ENCODE results near the gene MAB21L2. TPM values are rescaled to one million over a fixed set of nuclear protein-coding genes. Genes with fewer than 3 reads are reported as not detected.

MAB21L2 gene
- total RNA-seq, 1 donor from 2014 or later = 38.3 TPM

- no peak overlapping the region for H3K4me2 ChIP-seq
- H3K27me3 ChIP-seq = no peaks in the 10 kb centered on the region
- H3K36me3 ChIP-seq = no peaks in the 10 kb centered on the region
- no peaks in the 10 kb centered on the region for H3K79me2 ChIP-seq (ENCODE audit: low read depth)
- H3K4me3 Mint-ChIP-seq = no peak overlapping the region
- H3K4me3 ChIP-seq = no peak overlapping the region
- H3F3A ChIP-seq (ENCODE audit: low read depth) = no peaks in the 10 kb centered on the region
- no peaks in the 10 kb centered on the region for H3K27me3 Mint-ChIP-seq (ENCODE audit: insufficient read depth, low read depth)
- H3K9me3 Mint-ChIP-seq = peaks cover 5% of the 10 kb centered on the region
- H3K9ac ChIP-seq = no peak overlapping the region
- H2AFZ ChIP-seq (replicated peaks) = no peak overlapping the region
- no peaks in the 10 kb centered on the region for H4K20me1 ChIP-seq (ENCODE audit: low read depth)
- H3K36me3 Mint-ChIP-seq = peaks cover 2% of the 10 kb centered on the region
- H3K9me3 ChIP-seq (ENCODE audit: low read depth) = no peaks in the 10 kb centered on the region
- no peaks in the 10 kb centered on the region for H3K4me1 ChIP-seq
- no peak for DNase-seq (ENCODE audit: low spot score)
- H3K27ac Mint-ChIP-seq = no peak overlapping the region
- no peak for TF ChIP-seq CTCF (IDR thresholded peaks at IDR 0.05)
- no peak for TF ChIP-seq EZH2 (IDR thresholded peaks at IDR 0.05)
- no peak for TF ChIP-seq EZH2phosphoT487 (IDR thresholded peaks at IDR 0.05)
- no peak overlapping the region for H3K27ac ChIP-seq
- H3K4me1 Mint-ChIP-seq = no peaks in the 10 kb centered on the region
Measured at GRCh38 chr4:150628073-150628472, 46.1 kb downstream of the MAB21L2 start.

- Histone ChIP-seq H3F3A (ENCODE audit: low read depth) (no peaks in the 10 kb centered on the region), H3K4me2 (no peak overlapping the region), H3K27ac (no peak overlapping the region), H3K36me3 (no peaks in the 10 kb centered on the region), H3K9me3 (ENCODE audit: low read depth) (no peaks in the 10 kb centered on the region), H3K79me2 (ENCODE audit: low read depth) (no peaks in the 10 kb centered on the region), H3K4me1 (no peaks in the 10 kb centered on the region), H3K4me3 (no peak overlapping the region), H3K9ac (no peak overlapping the region), H4K20me1 (ENCODE audit: low read depth) (no peaks in the 10 kb centered on the region), H2AFZ (replicated peaks) (no peak overlapping the region), H3K27me3 (no peaks in the 10 kb centered on the region)
- H3K36me3 Mint-ChIP-seq = peaks cover 2% of the 10 kb centered on the region
- H3K9me3 Mint-ChIP-seq = peaks cover 5% of the 10 kb centered on the region
- no peak overlapping the region for H3K27ac Mint-ChIP-seq
- no peak for TF ChIP-seq EZH2 (IDR thresholded peaks at IDR 0.05)
- TF ChIP-seq EZH2phosphoT487 (IDR thresholded peaks at IDR 0.05) = no peak
- no peak for TF ChIP-seq CTCF (IDR thresholded peaks at IDR 0.05)
- no peak overlapping the region for H3K4me3 Mint-ChIP-seq
- no peaks in the 10 kb centered on the region for H3K4me1 Mint-ChIP-seq
- DNase-seq (ENCODE audit: low spot score) = no peak
- H3K27me3 Mint-ChIP-seq (ENCODE audit: insufficient read depth, low read depth) = no peaks in the 10 kb centered on the region
Measured at GRCh38 chr4:150632639-150633038, 50.7 kb downstream of the MAB21L2 start.
